ENCODE results near the gene STARD13. TPM values are rescaled to one million over a fixed set of nuclear protein-coding genes. Genes with fewer than 3 reads are reported as not detected.

STARD13 gene
- total RNA-seq, 1 experiment from 2014 or later = 4.1 TPM

- Histone ChIP-seq H3K9me2 (ENCODE audit: insufficient read depth) (no peaks in the 10 kb centered on the region), H3K36me3 (ENCODE audit: control insufficient read depth in 1 of 2, insufficient read depth in 2 of 2, low read length in 2 of 2) (no peaks in the 10 kb centered on the region), H3K79me2 (ENCODE audit: insufficient read depth, low read length) (no peaks in the 10 kb centered on the region), H3K4me2 (ENCODE audit: low read length) (no peak overlapping the region), H3K27ac (ENCODE audit: low read depth, low read length) (no peak overlapping the region), H2AFZ (ENCODE audit: low read depth, low read length, poor library complexity, severe bottlenecking) (no peak overlapping the region), H3K9me3 (ENCODE audit: control insufficient read depth in 1 of 2, insufficient read depth in 1 of 2, low read depth in 1 of 2, low read length in 2 of 2) (no peaks in the 10 kb centered on the region; a peak in 1 of 4 replicates), H3K9ac (ENCODE audit: low read length) (no peak overlapping the region), H4K20me1 (ENCODE audit: insufficient read depth) (no peaks in the 10 kb centered on the region), H3K4me1 (ENCODE audit: control insufficient read depth in 1 of 2, insufficient read depth in 2 of 2, low read length in 2 of 2) (no peaks in the 10 kb centered on the region), H3K27me3 (ENCODE audit: insufficient read depth, low read length) (no peaks in the 10 kb centered on the region), H3K4me3 (replicated peaks in 1 of 2; ENCODE audit: low read depth in 1 of 2, low read length in 2 of 2) (no peak overlapping the region)
- DNase-seq (ENCODE audit: low read depth, low spot score) (no peak), ATAC-seq (no peak)
- BruUV-seq (replicated peaks) = no TSS peak
- POLR2A ChIA-PET = no interaction called here
- intact Hi-C loops (cut with micrococcal nuclease) = no loop called here
- RAD21 ChIA-PET (ENCODE audit: low non-redundant PET in 1 of 2, low total read pairs in 2 of 2, uncharacterized antibody in 2 of 2, unreplicated experiment in 2 of 2) = no interaction called here
- TF ChIP-seq, protein P1, sequence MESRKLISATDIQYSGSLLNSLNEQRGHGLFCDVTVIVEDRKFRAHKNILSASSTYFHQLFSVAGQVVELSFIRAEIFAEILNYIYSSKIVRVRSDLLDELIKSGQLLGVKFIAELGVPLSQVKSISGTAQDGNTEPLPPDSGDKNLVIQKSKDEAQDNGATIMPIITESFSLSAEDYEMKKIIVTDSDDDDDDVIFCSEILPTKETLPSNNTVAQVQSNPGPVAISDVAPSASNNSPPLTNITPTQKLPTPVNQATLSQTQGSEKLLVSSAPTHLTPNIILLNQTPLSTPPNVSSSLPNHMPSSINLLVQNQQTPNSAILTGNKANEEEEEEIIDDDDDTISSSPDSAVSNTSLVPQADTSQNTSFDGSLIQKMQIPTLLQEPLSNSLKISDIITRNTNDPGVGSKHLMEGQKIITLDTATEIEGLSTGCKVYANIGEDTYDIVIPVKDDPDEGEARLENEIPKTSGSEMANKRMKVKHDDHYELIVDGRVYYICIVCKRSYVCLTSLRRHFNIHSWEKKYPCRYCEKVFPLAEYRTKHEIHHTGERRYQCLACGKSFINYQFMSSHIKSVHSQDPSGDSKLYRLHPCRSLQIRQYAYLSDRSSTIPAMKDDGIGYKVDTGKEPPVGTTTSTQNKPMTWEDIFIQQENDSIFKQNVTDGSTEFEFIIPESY (IDR thresholded peaks at IDR 0.05; ENCODE audit: extremely low read depth, insufficient replicate concordance, low read length) = no peak
- TF ChIP-seq SP1 (IDR thresholded peaks at IDR 0.05; ENCODE audit: low read depth) = no peak
- no peak for TF ChIP-seq YY1 (IDR thresholded peaks at IDR 0.05; ENCODE audit: extremely low read depth, insufficient replicate concordance, low read depth, low read length)
- no peak for TF ChIP-seq SRF (IDR thresholded peaks at IDR 0.05; ENCODE audit: low read depth)
- no peak for TF ChIP-seq JUND (IDR thresholded peaks at IDR 0.05)
- TF ChIP-seq CBX3 (IDR thresholded peaks at IDR 0.05; ENCODE audit: low read depth) = no peak
- no peak for TF ChIP-seq EGR1 (IDR thresholded peaks at IDR 0.05; ENCODE audit: low read depth)
- TF ChIP-seq POLR2A (IDR thresholded peaks at IDR 0.05; ENCODE audit: borderline replicate concordance, extremely low read depth, insufficient read depth, insufficient read length) = no peak
- no peak for TF ChIP-seq FOSL1 (IDR thresholded peaks at IDR 0.05; ENCODE audit: low read depth)
- TF ChIP-seq EZH2phosphoT487 (IDR thresholded peaks at IDR 0.05; ENCODE audit: borderline replicate concordance) = no peak
- no peak for TF ChIP-seq CEBPB (IDR thresholded peaks at IDR 0.05; ENCODE audit: low read depth)
- no peak for TF ChIP-seq POLR2AphosphoS5 (IDR thresholded peaks at IDR 0.05; ENCODE audit: low read depth, low read length)
- no peak for TF ChIP-seq EZH2 (IDR thresholded peaks at IDR 0.05)
- CTCF ChIA-PET = no interaction called here
These were observed 184.7 kb downstream of the STARD13 start for GRCh38 chr13:33100886-33101285.
